Activated CD4-positive, alpha-beta T cell treated with anti-CD3 and anti-CD28 coated beads, Interleukin-2, amount 10 ng/mL, durations not matched to agents 7 days and 5 days (primary cell): ENCODE results near the gene NAGS. TPM values are rescaled to one million over a fixed set of nuclear protein-coding genes. Genes with fewer than 3 reads are reported as not detected.
"Not testable (repeated sequence)": the region's sequence is repeated elsewhere in the genome, so short reads cannot be mapped to it uniquely, and the experiment has no call there.

Experiments used
- CTCF ChIA-PET: fragments of 350-600 bp; sonication (Branson Sonifier 250); formaldehyde crosslinking; loops from one replicate; lab custom pipeline; 2021; ENCODE audit warnings: antibody characterized with exemption; lab: Charles Lee
- POLR2A ChIA-PET: fragments of 350-600 bp; sonication (Branson Sonifier 250); formaldehyde crosslinking; loops from one replicate; lab custom pipeline; 2021; ENCODE audit warnings: antibody characterized with exemption; lab: Charles Lee
- DNase-seq: peaks from one replicate; pipeline ENCODE4 v3.0.0-alpha.2; 2020
- H3K27ac Mint-ChIP-seq: one replicate; pipeline ENCODE4 v1.8.0; 2021; ENCODE audit warnings: mild to moderate bottlenecking, moderate library complexity, mixed read lengths
- H3K27me3 Mint-ChIP-seq: one replicate; pipeline ENCODE4 v1.8.0; 2021; ENCODE audit warnings: mixed read lengths
- H3K36me3 Mint-ChIP-seq: one replicate; pipeline ENCODE4 v1.8.0; 2021; ENCODE audit warnings: low read depth, mixed read lengths
- H3K4me1 Mint-ChIP-seq: one replicate; pipeline ENCODE4 v1.8.0; 2021; ENCODE audit warnings: mixed read lengths
- H3K4me3 Mint-ChIP-seq: one replicate; pipeline ENCODE4 v1.8.0; 2021; ENCODE audit warnings: mild to moderate bottlenecking, moderate library complexity, mixed read lengths
- H3K9me3 Mint-ChIP-seq: one replicate; pipeline ENCODE4 v1.8.0; 2021; ENCODE audit warnings: mixed read lengths
- total RNA-seq, 2 experiments: library from RNA; stranded (reverse); gene quantifications; one replicate each; pipeline ENCODE4 v1.2.3, GENCODE V29; 2021

Gene NAGS
- total RNA-seq, 2 experiments from 2014 or later = 0.75 to 0.79 TPM

DNA sequence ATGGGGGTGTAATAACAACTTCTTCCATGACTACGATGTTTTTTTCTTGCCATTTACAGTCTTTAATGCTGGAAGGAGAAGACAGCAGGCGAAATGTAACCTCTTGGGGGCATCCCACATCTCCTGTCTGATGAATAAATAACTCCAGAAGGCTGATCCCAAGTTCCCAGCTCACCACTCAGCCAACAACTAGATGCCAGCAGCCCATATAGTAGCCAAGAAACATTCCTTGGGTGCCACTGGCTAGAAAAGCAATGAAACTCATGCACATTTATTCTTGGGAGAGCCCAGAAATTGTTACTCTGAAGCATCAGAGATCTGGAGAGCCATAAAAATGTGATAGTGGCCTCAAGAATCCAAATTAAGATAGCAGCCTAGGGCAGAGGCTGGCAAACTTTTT lies 33.0 kb downstream of the NAGS start:
- ChIA-PET CTCF (no interaction called here), POLR2A (no interaction called here)
- H3K9me3 Mint-ChIP-seq = no peaks in the 10 kb centered on the region
- H3K4me3 Mint-ChIP-seq = no peak overlapping the region
- peaks cover 29% of the 10 kb centered on the region for H3K4me1 Mint-ChIP-seq
- H3K27ac Mint-ChIP-seq = no peak overlapping the region
- peaks cover 31% of the 10 kb centered on the region for H3K36me3 Mint-ChIP-seq
- no peaks in the 10 kb centered on the region for H3K27me3 Mint-ChIP-seq
- no peak for DNase-seq

DNA sequence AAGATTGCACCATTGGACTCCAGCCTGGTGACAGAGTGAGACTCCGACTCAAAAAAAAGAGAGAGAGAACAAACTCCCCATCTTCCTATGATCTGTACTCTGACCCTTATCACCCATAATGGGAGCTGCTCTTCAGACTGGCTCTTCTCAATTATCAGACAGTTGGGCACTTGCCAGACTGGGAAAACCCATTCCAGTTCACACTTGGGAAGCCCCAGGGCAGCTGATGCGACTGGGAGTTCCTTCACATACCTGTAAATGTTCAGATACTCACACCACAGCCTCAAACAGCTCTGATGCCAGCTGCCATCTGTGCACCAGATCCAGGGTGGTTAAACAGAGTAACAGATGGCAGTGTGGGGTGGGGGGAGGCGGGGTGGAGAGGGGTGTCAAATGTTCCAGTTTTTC lies 34.2 kb downstream of the NAGS start:
- Mint-ChIP-seq H3K4me1 (peaks cover 28% of the 10 kb centered on the region), H3K27ac (no peak overlapping the region), H3K4me3 (no peak overlapping the region), H3K27me3 (no peaks in the 10 kb centered on the region), H3K9me3 (no peaks in the 10 kb centered on the region), H3K36me3 (peaks cover 30% of the 10 kb centered on the region)
- CTCF ChIA-PET = interaction anchor here (0.6 to 2.0 kb wide), 3 partner anchors 10 to 236 kb away, joined by 3 to 5 read pairs (median 4); no protein-coding TSS in a partner anchor
- POLR2A ChIA-PET = no interaction called here
- no peak for DNase-seq

DNA sequence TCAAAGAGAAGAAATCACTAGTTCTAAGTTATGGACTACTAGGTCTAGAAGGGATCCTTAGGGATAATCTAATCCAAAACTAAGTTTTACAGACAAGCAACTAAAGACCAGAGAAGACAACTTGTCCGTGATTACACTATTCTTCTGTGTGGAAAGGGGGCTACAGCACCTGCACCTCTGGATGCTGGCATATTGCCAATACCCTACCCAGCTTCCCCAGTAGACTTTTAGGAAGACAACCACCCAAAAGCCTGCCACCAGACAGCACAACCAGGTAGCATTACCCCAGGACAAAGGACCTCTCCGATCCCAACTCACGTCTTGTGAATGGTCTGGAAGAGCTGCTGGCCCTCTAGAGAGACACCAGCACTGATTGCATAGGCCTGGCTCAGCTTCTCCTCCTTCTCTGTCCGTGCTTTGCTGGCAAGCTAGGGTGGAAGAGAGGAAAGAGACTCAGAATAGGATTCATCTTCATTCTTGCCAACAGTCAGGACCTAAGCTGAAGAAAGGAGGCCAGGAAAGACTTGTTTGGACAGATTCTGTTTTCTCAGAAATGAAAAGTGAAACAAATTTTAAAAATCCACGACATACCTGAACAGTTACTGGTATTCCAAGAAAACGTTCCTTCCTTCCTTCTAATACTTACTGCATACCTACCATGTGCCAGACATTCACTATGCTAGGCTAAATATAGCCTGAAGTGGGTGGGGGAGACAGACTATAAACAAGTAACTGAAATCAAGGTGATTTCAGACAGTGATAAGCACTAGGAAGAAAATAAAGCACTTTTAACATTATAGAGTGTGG lies 35.6 kb downstream of the NAGS start:
- Mint-ChIP-seq H3K4me1 (peaks cover 21% of the 10 kb centered on the region), H3K27me3 (no peaks in the 10 kb centered on the region), H3K4me3 (no peak overlapping the region), H3K36me3 (peaks cover 22% of the 10 kb centered on the region), H3K27ac (peak overlapping the region; percentile 58), H3K9me3 (no peaks in the 10 kb centered on the region)
- no peak for DNase-seq
- CTCF ChIA-PET = interaction anchor here (0.6 to 2.0 kb wide), 4 partner anchors 9 to 248 kb away, joined by 3 to 4 read pairs (median 4); no protein-coding TSS in a partner anchor
- POLR2A ChIA-PET = interaction anchor here (0.6 kb wide), 1 partner anchor 101 kb away, joined by 3 read pairs; no protein-coding TSS in a partner anchor

DNA sequence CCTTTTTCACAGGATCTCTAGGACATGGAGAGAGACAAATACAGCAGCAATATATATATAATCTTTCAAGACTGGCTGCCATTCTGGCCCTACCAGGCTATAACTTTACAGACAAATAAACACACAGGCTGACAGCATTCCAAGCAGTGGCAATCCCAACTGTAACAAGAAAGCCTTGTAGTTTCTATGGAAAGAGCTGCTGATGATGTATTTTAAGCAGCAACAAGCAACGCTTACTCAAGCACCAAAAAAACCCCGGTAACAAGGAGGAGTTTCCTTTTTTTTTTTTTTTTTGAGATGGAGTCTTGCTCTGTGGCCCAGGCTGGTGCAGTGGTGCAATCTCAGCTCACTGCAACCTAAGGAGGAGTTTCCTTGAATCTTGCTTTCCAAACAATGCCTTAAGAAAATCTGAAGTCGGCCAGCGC lies 38.9 kb downstream of the NAGS start:
- peaks cover 24% of the 10 kb centered on the region for H3K36me3 Mint-ChIP-seq
- POLR2A ChIA-PET = no interaction called here
- no peaks in the 10 kb centered on the region for H3K9me3 Mint-ChIP-seq
- no peak overlapping the region for H3K4me3 Mint-ChIP-seq
- CTCF ChIA-PET = interaction anchor here (1.1 to 1.8 kb wide), 5 partner anchors 13 to 133 kb away, joined by 3 to 10 read pairs (median 4); partner anchors contain the start of gene LSM12
- H3K27ac Mint-ChIP-seq = no peak overlapping the region
- no peaks in the 10 kb centered on the region for H3K27me3 Mint-ChIP-seq
- H3K4me1 Mint-ChIP-seq = peaks cover 24% of the 10 kb centered on the region
- no peak for DNase-seq

DNA sequence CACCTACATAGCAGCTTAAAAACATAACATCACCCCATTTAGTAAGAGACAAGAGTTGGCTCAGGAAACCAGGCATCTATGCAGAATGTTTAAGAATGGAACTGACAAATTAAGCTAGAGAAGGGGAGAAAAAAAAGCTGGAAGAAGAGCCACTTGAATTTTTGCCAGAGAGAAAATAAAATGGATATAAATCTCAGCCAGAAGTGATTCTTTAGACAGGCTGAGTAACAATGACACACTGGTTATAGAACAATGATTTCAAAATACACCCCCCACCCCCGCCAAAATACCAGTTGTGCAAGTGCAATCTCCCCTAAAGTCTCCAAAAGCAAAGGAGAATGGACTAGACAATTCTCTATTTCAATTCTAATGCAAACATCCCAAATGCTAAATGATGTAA lies 39.6 kb downstream of the NAGS start:
- Mint-ChIP-seq H3K27ac (no peak overlapping the region), H3K36me3 (peaks cover 22% of the 10 kb centered on the region), H3K9me3 (no peaks in the 10 kb centered on the region), H3K27me3 (no peaks in the 10 kb centered on the region), H3K4me3 (no peak overlapping the region), H3K4me1 (peaks cover 24% of the 10 kb centered on the region)
- ChIA-PET POLR2A (no interaction called here), CTCF (interaction anchor here (0.6 to 1.8 kb wide), 3 partner anchors 22 to 783 kb away, joined by 3 to 5 read pairs (median 4); no protein-coding TSS in a partner anchor)
- DNase-seq = no peak

DNA sequence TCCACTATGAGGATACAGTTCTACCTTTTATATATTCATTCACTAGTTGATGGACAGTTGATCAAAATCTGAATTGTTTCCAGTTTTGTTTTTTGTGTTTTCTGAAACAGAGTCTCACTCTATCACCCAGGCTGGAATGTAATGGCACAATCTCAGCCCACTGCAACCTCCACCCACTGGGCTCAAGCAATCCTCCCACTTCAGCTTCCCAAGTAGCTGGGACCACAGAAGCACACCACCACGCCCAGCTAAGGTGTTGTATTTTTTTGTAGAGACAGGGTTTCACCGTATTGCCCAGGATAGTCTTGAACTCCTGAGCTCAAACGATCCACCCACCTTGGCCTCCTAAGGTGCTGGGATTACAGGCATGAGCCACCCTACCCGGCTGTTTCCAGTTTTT lies 41.1 kb downstream of the NAGS start:
- Mint-ChIP-seq H3K9me3 (no peaks in the 10 kb centered on the region), H3K4me3 (no peak overlapping the region), H3K27me3 (no peaks in the 10 kb centered on the region), H3K36me3 (peaks cover 21% of the 10 kb centered on the region), H3K4me1 (peaks cover 15% of the 10 kb centered on the region), H3K27ac (no peak overlapping the region)
- CTCF ChIA-PET = no interaction called here
- POLR2A ChIA-PET = no interaction called here
- DNase-seq = no peak

DNA sequence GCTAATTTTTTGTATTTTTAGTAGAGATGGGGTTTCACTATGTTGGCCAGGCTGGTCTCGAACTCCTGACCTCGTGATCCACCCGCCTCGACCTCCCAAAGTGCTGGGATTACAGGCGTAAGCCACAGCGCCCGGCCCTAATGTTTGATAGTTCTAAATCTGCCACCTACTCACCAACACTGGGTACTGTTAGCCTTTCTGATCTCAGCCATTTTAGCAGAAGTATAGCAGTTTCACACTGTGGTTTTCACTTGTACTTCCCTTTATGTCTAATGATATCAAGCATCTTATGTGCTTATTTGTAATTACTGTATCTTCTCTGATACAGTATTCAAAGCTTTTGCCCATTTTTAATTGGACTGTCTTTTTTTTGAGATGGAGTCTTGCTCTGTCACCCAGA lies 42.5 kb downstream of the NAGS start:
- peaks cover 21% of the 10 kb centered on the region for H3K36me3 Mint-ChIP-seq
- H3K9me3 Mint-ChIP-seq, POLR2A ChIA-PET, DNase-seq, CTCF ChIA-PET, H3K27me3 Mint-ChIP-seq, H3K4me3 Mint-ChIP-seq, H3K4me1 Mint-ChIP-seq: not testable (repeated sequence)
- H3K27ac Mint-ChIP-seq = peak overlapping the region; percentile 31

DNA sequence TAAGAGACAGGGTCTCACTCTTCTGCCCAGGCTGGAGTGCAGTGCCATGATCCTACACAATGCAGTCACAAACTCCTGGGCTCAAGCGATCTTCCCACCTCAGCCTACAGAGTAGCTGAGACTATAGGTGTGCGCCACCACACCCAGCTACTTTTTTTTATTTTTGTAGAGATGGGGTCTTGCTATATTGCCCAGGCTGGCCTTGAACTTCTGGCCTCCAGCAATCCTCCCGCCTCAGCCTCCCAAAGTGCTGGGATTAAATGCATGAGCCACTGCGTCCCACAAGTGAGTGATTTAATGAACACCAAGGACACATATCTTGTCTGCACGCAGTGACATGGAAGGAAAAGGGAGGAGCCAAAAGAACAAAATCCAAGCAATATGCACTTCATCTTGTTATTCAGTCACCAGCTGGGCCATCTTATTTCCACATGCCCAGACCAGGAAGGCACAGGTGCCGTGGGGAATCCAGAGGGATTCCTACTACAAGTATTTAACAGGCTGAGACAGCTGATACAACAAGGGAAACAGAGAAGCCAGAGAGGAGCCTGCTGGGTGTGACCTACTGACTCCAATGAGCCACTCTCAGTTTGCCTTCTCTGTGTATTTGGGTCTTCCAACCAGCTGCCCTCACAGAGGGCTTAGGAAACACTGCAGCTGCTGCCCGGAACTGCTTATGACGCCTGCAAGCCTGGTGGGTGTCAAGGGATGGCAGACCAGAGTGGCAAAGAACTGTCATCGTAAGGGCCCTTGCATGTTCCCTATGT lies 45.1 kb downstream of the NAGS start:
- no peak for DNase-seq
- peaks cover 37% of the 10 kb centered on the region for H3K36me3 Mint-ChIP-seq
- H3K27me3 Mint-ChIP-seq = no peaks in the 10 kb centered on the region
- H3K27ac Mint-ChIP-seq = no peak overlapping the region
- peaks cover 4% of the 10 kb centered on the region for H3K4me1 Mint-ChIP-seq
- no peaks in the 10 kb centered on the region for H3K9me3 Mint-ChIP-seq
- CTCF ChIA-PET = interaction anchor here (1.6 kb wide), 1 partner anchor 10 kb away, joined by 4 read pairs; no protein-coding TSS in a partner anchor
- POLR2A ChIA-PET = no interaction called here
- H3K4me3 Mint-ChIP-seq = no peak overlapping the region

DNA sequence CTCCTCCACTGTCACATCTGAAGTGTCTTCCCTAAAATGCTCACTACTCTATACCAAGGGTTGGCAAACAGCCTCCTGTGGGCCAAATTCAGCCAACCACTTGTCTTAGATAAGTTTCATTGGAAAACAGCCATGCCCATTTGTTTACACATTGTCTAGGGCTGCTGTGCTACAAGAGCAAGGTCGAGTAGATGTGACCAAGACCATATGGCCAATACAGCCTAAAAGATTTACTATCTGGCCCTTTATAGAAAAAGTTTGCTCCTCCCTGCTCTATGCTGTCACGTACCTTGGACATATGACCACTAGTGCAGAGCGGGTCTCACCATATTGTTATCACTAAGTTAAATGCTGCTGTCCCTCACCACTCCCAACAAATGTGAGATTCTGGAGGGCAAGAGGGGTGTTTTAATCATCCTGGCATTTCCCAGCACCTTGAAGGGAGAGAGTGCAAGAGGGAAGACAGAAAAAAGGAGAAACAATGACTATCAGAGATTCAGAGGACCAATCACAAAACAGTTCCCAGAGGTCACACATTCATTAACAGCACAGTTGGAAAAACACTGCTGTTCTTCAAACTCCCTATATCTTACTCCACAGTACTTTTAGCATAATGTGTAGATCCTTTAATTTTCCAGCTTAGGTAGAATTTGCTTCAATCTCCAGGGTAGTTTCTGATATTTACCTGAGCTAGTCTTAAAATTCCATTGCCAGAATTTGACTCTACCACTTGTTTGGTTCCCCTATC lies 48.9 kb downstream of the NAGS start:
- CTCF ChIA-PET = interaction anchor here (1.2 kb wide), 1 partner anchor 119 kb away, joined by 3 read pairs; no protein-coding TSS in a partner anchor
- H3K4me1 Mint-ChIP-seq = no peaks in the 10 kb centered on the region
- peaks cover 33% of the 10 kb centered on the region for H3K36me3 Mint-ChIP-seq
- no peaks in the 10 kb centered on the region for H3K9me3 Mint-ChIP-seq
- no peak for DNase-seq
- no peak overlapping the region for H3K4me3 Mint-ChIP-seq
- no peak overlapping the region for H3K27ac Mint-ChIP-seq
- POLR2A ChIA-PET = no interaction called here
- H3K27me3 Mint-ChIP-seq = no peaks in the 10 kb centered on the region

Other genes starting within 250 kb of the NAGS start
- gene SOST, start 245.8 kb upstream of the NAGS start, total RNA-seq = not detected
- 1 to 10 TPM; 7.1 to 8.3 TPM for gene DUSP3, start 225.6 kb upstream of the NAGS start, total RNA-seq
- gene CFAP97D1, start 224.2 kb upstream of the NAGS start, total RNA-seq = not detected
- not detected for gene MPP3, start 171.5 kb upstream of the NAGS start, total RNA-seq
- not detected for gene CD300LG, start 157.4 kb upstream of the NAGS start, total RNA-seq
- under 1 TPM; 0.60 to 0.69 TPM for gene MPP2, start 97.1 kb upstream of the NAGS start, total RNA-seq
- not detected for gene PPY, start 62.1 kb upstream of the NAGS start, total RNA-seq
- gene PYY, start 50.7 kb upstream of the NAGS start, total RNA-seq = not detected
- 10 to 100 TPM; 25.6 to 28.8 TPM for gene TMEM101, start 10.3 kb downstream of the NAGS start, total RNA-seq
- 10 to 100 TPM; 59.3 to 64.8 TPM for gene LSM12, start 62.0 kb downstream of the NAGS start, total RNA-seq
- gene G6PC3, start 66.1 kb downstream of the NAGS start, total RNA-seq = 10 to 100 TPM; 18.1 to 25.2 TPM
- gene HDAC5, start 119.0 kb downstream of the NAGS start, total RNA-seq = 10 to 100 TPM; 27.0 to 32.3 TPM
- 10 to 100 TPM; 15.1 to 16.4 TPM for gene HROB, start 137.3 kb downstream of the NAGS start, total RNA-seq
- under 1 TPM in 1 of 2 experiments, not detected in 1; 0.30 TPM for gene ASB16, start 166.1 kb downstream of the NAGS start, total RNA-seq
- 10 to 100 TPM; 36.6 to 37.1 TPM for gene TMUB2, start 182.3 kb downstream of the NAGS start, total RNA-seq
- gene ATXN7L3, start 195.3 kb downstream of the NAGS start, total RNA-seq = 100 to 1,000 TPM; 110 to 112 TPM
- 100 to 1,000 TPM; 186 to 195 TPM for gene UBTF, start 215.1 kb downstream of the NAGS start, total RNA-seq